GM15510 (cell line): ENCODE data around the gene CACNA2D4.

Experiments used
- POLR2A ChIP-seq: IDR thresholded peaks from 3 replicates; pipeline ENCODE4 v1.6.1; 2011; ENCODE audit warnings: borderline replicate concordance; ENCODE audit not compliant: insufficient read length; ENCODE audit errors: extremely low read depth

Gene CACNA2D4

GRCh38 chr12:1810201-1810930 lies 108.1 kb downstream of the CACNA2D4 start:
- no peak for TF ChIP-seq POLR2A

- no peak for TF ChIP-seq POLR2A
These were observed 108.8 kb downstream of the CACNA2D4 start for GRCh38 chr12:1809591-1810190.

GRCh38 chr12:1808798-1809480 lies 109.5 kb downstream of the CACNA2D4 start:
- TF ChIP-seq POLR2A = no peak

DNA sequence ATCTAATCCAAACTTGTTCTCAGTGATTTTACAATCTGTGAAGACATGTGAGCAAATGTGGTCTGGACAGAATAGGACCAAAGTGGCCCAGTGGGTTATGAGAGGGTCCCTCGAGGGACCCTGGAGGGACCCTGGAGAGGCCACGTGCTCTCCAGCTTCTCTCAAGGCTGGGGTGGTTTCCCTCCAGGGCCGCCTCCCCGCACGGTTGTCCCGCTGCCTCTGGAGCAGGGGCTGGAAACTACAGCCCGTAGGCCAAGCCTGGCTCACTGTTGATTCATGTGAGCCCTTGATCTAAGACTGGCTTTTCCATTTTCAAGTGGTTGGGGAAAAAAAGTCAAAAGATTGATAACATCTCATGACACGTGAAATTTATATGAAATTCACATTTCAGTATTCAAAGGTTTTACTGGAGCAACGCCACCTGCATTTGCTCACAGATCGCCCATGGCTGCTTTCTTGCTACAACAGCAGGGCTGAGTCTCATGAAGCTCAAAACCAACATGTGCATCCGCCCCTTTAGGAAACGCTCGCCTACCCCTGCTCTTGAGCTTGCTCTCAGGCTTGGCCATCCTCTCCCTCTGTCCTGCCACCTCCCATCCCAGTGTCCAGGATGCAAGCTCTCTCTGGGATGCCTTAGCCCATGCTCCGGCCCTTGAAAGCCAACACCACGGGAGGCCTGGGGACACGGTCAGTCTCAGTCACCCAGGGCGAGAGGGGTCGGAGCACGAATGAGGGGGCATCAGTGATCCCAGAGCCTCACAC lies 110.2 kb downstream of the CACNA2D4 start:
- TF ChIP-seq POLR2A = no peak

DNA sequence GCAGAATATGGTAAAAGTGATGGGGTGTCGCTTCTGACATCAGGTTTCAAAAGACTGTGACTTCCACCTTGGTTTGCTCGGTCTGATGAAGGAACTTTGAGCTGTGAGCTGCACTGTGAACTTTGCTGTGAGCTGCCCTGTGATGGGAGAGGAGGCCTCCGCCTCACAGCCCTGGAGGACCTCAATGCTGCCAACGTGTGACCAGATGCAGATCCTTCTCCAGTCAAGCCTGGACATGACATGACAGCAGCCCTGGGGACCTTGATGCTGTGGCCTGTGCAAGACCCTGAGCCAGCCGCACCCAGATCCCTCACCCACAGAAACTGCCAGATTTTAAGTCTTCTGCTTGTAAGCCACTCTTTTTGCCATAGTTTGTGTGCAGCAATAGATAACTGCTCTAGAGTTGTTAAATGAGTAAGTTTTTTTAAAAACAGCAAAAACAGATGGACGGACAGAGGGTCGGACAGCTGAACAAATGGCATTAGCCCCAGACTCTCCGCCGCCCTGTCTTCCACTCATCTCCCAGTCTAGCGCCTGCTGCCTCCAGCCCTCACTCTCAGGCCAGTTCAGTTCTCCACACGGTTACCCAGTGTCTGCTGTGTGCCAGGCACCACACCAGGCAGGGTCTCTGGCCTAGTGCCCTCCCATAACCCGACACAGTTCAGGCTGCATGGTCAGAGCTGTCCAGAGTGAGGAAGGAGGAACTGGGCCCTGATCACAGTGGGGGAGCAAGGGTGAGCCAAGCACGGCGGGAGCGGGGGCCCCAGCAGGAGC lies 111.2 kb downstream of the CACNA2D4 start:
- TF ChIP-seq POLR2A = no peak

- TF ChIP-seq POLR2A = no peak
These were observed 112.0 kb downstream of the CACNA2D4 start for GRCh38 chr12:1806301-1807086.

DNA sequence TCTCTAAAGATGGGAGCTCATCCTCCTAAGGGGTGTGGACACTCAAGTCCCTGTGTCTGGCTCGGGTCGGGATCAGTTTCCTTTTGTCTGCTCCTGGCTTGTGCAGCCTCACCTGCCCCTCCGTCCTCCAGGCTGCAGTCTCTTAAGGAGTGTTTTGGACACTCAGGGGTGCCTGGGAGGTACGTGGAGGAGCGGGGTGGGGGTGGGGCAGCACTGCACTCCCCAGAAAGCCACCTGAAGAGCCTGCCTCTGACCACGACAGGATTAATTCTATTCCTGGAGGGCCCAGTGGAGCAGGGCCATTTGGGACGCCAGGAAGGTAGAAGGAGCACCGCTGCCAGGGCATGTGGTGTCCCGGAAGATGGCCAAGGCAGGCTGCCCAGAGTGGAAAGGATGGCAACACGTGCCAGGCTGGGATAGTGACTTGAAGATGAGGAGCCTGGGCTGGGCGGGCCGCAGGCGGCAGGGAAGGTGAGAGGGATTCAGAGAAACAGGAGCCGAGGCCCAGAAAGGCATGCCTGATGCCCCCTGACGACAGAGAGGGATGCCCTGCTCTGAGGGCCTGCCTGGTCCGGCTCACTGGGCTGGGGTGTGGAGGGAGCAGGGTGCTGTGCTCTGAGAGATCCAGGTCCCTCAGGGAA lies 112.9 kb downstream of the CACNA2D4 start:
- no peak for TF ChIP-seq POLR2A

- TF ChIP-seq POLR2A = peak; percentile 55
These were observed 113.7 kb downstream of the CACNA2D4 start for GRCh38 chr12:1804545-1805332.

DNA sequence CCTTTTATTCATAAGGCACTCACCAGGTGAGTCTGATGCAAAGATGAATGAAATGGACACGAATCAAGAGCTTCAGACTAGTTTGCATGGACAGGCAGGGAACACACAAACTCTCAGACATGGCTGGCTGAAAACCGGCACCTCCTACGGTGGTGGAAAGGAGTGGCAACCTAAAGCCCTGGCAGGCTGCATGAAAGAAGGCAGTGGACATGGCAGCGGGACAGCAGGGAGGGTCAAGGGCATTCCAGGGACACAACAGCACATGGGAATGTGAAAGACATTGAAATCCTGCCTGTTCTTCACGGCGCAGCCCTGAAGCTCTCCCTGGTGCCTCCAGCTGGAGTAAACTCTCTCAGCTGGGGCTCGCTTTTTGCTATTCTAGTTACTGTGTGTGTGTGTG lies 114.7 kb downstream of the CACNA2D4 start:
- no peak for TF ChIP-seq POLR2A

DNA sequence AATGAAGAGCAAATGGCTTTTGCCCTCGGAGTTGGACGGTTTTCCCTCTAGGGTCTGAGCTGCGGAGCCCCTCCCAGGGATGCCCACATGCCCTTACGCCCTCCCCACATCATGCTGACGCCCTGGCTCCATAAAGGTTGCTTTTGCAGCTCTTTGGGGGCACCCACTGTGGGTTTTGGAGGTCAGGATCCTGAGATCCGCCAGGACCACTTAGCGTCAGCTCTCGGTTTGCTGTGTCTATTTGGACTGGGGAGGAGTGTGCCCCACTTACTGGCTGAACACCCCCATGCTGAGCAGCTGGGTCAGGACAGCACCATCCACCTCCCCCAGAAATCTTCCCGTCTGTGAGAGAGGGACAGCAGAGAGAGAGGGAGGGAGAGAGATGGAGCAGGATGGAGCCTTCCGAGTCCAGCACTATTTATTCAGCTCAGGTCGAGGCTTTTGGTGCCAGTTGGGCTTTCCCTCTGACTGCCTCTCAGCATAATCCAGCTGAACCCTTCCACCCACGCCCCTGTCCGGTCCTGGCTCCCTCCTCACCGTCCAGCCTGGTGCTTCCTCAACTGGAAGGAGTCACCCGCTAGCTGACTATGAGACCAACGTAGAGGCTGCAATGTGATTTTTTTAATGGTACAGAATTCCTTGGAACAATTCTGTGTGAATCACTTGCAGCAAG lies 117.0 kb downstream of the CACNA2D4 start:
- TF ChIP-seq POLR2A = no peak

- TF ChIP-seq POLR2A = no peak
These were observed 117.8 kb downstream of the CACNA2D4 start for GRCh38 chr12:1800401-1801302.
